ENCODE data around the gene STK39.

STK39 gene

DNA sequence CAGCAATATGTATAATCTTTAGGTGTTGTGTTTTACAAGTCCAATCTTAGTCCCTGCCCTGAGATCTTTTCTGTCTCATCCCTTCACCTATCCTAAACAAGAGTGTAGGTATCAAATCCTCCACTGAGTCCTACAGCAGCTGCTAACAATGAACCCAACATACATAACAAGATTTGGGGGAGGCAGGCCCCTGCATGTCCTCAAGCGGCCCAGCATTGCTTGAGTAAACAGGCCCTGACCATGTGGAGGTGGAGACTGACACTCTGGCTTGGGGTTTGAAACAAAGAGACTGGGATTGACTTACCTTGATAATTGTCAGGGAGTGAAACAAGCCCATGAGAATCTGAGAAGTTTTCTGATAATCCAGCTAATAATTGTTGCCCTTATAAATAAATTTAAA lies 213.4 kb downstream of the STK39 start:
- no peak for DNase-seq

- no peak for DNase-seq
Observed at GRCh38 chr2:168032091-168032490, 215.3 kb downstream of the STK39 start.

- no peak for DNase-seq
Observed at GRCh38 chr2:168030862-168031624, 216.4 kb downstream of the STK39 start.

DNA sequence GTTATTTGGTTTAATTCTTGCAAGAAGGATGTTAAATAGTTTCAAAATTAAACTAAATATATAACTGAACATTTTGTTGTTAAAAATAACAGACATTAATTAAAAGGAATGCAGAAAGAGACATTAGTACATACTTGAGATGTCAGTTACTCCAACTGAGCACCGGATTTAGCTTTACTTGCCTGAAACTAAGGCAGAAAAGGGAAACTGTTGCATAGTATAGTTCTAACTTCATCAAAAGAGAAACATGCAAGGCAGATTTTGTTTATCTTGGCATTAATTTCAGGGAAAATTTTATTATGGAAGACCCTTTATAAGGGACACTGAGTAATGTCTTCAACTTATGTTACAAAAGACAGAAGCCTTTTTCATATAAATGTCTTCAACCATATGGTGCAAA lies 218.3 kb downstream of the STK39 start:
- no peak for DNase-seq

DNA sequence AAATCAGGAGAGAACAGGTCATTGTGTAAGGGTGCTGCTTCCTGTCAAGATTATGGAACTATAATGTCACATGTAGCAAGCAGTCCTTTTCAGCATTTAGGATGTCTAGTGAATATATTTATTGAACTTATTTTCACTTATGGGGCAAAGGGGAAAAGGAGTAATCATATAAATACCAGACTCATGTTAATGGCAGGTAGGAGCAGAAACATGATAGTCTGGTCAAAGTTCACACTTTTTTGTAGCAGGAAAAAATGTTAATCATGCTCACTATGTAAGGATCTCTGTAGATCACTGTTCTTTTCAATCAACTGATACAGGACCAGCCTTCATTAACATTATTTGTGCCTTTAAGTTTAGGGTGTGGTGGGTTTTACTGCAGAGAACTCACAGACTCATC lies 219.0 kb downstream of the STK39 start:
- no peak for DNase-seq

GRCh38 chr2:168025487-168026202 lies 221.8 kb downstream of the STK39 start:
- DNase-seq = no peak

DNA sequence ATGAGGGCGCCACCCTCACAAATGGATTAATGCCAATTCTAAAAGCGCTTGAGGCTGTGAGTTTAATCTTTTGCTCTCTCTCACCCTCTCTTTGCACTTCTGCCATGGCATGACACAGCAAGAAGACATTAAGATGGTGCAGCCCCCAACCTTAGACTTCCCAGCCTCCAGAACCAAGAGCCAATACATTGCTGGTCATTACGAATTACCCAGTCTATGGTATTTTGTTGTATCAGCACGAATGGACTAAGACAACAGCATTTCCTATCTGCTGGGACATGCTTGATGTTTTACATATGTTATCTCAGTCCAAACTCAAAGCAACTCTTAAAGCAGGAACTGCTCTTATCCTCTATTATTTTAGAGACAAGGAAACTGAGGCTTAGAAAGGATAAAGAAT lies 222.9 kb downstream of the STK39 start:
- no peak for DNase-seq

DNA sequence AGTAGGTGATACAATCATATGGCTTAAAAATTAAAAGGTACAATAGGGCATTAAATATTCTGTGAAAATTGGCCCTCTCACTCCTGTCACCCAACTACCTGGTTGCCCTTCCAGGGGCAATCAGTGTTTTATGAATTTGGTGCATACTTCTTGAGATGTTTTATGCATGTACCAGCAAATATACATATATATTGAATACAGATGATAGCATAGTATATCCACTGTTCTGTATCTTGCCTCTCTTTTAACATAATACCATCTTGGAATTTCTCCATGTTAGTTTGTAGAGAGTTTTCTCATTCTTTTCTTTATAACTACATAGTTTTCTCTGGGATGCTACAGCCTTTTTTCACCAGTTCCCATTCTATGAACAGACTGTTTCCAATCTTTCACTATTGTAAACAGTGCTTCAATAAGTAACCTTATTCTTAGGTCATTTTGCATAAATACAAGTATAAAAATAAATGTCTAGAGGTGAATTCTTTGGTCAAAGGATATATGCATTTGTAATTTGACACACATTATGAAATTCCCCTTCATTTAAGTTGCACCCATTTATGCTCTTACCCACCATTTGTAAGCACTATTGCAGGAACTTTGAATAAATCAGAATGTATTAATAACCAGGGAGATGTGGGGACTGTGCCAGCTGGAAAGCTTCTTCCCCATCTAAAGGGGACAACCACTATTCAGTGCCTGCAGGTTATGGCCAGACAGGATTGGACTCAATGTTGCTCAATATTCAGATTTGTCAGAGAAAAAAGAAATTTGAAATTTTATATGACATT lies 225.4 kb downstream of the STK39 start:
- DNase-seq = no peak

GRCh38 chr2:168015274-168015953 lies 232.0 kb downstream of the STK39 start:
- no peak for DNase-seq

DNA sequence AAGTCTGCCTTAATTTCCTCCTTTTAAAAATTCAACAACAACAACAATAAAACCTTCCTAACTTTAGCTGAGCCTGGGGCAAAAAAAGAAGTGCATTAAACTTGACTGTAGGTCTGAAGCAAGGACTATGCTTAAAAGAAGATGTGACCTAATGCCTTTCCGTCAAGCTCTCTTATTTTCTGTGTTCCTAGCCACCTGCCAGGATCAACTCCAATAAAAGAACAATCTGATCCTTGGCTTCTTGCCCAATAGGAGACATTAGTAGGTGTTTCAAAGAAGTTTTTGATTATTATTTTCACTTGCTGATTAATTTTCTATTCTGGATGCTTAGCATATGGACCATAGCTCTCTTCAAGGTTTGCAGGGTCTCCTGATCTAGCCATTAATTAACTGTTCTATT lies 237.5 kb downstream of the STK39 start:
- DNase-seq = no peak

GRCh38 chr2:168008646-168009195 lies 238.7 kb downstream of the STK39 start:
- no peak for DNase-seq

DNA sequence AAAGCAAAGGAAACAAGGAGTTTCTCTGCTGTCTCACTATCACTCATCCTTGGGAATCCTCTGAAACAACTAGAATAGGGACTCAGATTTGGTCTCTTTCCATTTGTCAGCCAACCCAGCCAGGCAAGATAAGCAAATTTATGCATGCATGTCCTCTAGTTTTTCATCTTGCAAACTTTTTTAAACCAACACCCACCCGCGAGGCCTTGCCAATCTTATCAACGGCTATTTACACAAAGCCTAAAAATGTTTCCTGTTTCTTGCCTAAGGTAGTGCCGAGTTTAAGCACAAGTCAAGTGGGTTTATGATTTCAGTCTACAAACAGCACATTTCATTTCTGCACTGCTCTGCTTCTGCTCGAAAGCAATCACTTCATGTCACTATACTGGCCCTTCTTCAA lies 240.9 kb downstream of the STK39 start:
- no peak for DNase-seq

DNA sequence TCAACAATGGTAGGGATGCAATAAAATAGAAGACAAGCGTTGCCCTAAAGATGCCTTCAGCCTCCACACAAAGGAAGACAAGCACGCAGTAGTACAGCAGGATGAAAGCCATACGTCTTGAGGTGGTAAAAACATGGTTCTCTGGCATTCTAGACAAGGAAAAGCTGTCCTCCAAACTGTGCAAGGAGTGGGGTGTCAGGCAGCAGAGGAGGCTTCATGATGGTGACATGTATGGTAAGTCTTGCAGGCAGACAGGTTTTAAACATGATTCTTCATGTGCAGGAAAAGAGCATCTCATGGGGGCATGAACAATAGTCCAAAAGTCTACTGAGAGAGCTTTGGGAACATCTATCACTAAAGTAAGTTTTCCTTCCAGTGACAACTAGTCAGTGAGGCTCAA lies 241.8 kb downstream of the STK39 start:
- DNase-seq = no peak

DNA sequence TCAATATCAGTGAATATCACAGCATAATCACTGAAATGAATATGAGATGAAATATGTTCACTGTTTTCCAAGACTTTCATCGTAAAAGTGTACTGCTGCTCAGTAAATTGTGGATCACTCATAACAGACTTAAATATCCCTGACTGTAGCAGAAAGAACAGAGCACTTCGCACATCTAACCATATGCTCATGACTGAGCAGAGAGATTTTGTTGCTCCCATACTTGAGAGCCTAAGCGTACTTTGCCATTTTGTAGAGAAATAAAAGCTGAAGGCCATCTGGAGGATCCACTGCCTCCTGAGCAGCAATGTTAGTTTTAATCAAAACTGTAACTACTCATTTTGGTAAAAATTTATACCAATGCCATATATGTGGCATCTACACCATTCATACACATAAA lies 243.5 kb downstream of the STK39 start:
- no peak for DNase-seq

DNA sequence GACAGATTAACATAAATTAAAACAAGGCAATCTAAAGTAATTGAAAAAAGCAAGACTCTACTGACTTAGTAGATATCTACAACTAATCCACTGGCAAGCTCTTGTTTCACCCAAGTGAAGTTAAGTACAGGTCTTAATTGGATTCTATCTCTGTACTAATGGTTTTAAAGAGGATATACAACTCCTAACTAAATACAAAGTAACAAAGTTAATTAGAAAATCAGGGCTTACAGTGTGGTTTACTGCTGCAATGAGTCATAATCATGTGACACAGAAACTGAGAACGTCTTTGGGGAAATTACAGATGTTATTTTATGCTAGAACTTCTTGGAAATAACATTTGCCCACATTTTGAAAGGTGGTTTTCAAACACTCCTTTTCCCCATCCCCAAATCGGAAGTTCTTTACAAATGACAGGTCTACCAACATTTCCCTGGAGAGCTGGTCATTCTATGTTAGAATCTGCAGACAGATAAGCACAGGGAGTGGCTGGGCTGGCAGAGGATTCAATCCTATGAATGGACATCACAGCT lies 245.3 kb downstream of the STK39 start:
- no peak for DNase-seq

- no peak for DNase-seq
Observed at GRCh38 chr2:167992278-167992677, 255.1 kb downstream of the STK39 start.

DNA sequence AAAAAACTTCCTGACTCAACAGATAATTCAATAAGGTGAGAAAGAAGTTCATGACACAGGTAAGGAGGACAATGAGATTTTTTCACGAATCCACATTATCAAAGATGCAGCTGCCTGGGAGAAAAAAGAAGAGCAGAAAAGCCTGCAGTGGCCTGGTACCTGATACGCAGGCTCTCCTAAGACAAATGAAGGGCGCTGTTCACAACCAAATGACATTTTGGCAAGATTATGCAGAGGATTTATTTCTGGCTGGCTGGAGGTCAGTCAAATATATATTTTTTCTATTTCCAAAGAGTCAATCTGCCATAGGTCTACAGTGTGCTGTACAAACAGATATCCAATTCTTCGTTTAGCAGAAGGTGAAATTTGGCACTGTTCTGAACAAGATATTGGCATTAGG lies 257.3 kb downstream of the STK39 start:
- DNase-seq = no peak

DNA sequence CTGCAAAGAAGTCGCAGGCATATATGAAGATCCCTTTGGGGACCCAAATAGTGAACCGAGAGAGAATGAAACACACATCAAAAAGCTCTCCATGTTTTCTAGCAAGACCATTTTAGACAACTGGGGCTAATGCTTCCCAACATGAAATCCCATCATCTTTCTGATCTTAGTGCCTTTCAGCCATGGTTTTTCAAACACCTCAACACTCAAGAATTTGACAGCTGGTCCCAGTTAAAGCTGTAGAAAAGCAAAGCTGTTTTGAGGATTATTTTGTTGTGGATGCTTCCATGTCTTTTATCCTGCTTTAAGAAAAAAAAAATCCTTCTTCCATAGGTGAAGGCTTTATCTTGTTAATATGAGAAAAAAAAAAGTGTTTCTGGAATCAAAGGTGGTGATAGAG lies 259.1 kb downstream of the STK39 start:
- no peak for DNase-seq

- no peak for DNase-seq
Observed at GRCh38 chr2:167987558-167987957, 259.8 kb downstream of the STK39 start.

GRCh38 chr2:167987026-167987425 lies 260.4 kb downstream of the STK39 start:
- DNase-seq = no peak

DNA sequence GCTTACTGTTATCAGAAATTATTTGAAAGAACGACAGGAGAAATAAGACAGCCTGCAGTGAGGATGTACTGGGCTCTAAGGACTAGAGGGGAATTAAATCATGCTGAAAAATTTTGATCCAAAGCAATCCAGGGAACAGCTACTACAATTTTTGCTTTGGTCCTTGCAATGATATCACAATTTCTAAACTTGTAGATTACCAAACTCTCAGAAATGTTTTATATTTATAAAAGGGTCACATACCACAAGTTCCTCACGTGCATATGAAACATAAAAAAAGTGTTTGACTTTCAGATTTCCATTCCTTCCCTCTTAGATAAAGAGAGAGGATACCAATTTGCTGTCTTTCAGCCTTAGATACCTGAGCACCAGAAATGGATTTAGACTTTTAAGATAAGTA lies 261.2 kb downstream of the STK39 start:
- no peak for DNase-seq

GRCh38 chr2:167981945-167982344 lies 265.4 kb downstream of the STK39 start:
- DNase-seq = no peak

- no peak for DNase-seq
Observed at GRCh38 chr2:167980439-167980838, 267.0 kb downstream of the STK39 start.

Measured in right forelimb (tissue), 1 donor.